WTC11 (cell line): ENCODE measurements around the gene ADISSP. TPM values are rescaled to one million over a fixed set of nuclear protein-coding genes. Genes with fewer than 3 reads are reported as not detected.
A peak's percentile ranks its signal among the peaks of the same experiment; 100 is the strongest.

Experiments used
- ATAC-seq: fragments of 200-7000 bp; cut with Tn5 transposase; 2 replicates; pipeline ENCODE4 v1.10.0; 2021; ENCODE audit warnings: mild to moderate bottlenecking, moderate library complexity
- CTCF ChIA-PET: fragments of 300-600 bp; sonication (Branson Sonifier 250); formaldehyde crosslinking; loops from one replicate; lab custom pipeline; 2021; ENCODE audit warnings: antibody characterized with exemption; lab: Charles Lee
- POLR2A ChIA-PET: fragments of 350-600 bp; sonication (Branson Sonifier 250); formaldehyde crosslinking; loops from one replicate; lab custom pipeline; 2021; ENCODE audit warnings: antibody characterized with exemption; lab: Charles Lee
- DNase-seq: peaks from one replicate; pipeline ENCODE4 v3.0.0; 2021; ENCODE audit warnings: low spot score
- H3K27ac Mint-ChIP-seq: 2 replicates; pipeline ENCODE4 v1.8.0; 2021; ENCODE audit warnings: mixed read lengths
- H3K27me3 Mint-ChIP-seq: 2 replicates; pipeline ENCODE4 v1.8.0; 2021; ENCODE audit warnings: low read depth, mild to moderate bottlenecking, moderate library complexity, mixed read lengths
- H3K36me3 Mint-ChIP-seq: 2 replicates; pipeline ENCODE4 v1.8.0; 2021; ENCODE audit warnings: mixed read lengths
- H3K4me1 Mint-ChIP-seq: 2 replicates; pipeline ENCODE4 v1.8.0; 2022; ENCODE audit warnings: mixed read lengths
- H3K4me3 Mint-ChIP-seq: 2 replicates; pipeline ENCODE4 v1.8.0; 2021; ENCODE audit warnings: mild to moderate bottlenecking, moderate library complexity, mixed read lengths
- H3K9me3 Mint-ChIP-seq: 2 replicates; pipeline ENCODE4 v1.8.0; 2021; ENCODE audit warnings: mixed read lengths
- CBFB ChIP-seq: sonication (generic); formaldehyde crosslinking; IDR thresholded peaks from 2 replicates; pipeline ENCODE4 v1.8.1; 2022; ENCODE audit warnings: mild to moderate bottlenecking, low read depth, missing genetic modification reagents
- ESRRA ChIP-seq: sonication (generic); formaldehyde crosslinking; IDR thresholded peaks from 2 replicates; pipeline ENCODE4 v1.8.1; 2022; ENCODE audit warnings: mild to moderate bottlenecking, missing genetic modification reagents, borderline replicate concordance
- GABPB1 ChIP-seq: sonication (generic); formaldehyde crosslinking; IDR thresholded peaks from 2 replicates; pipeline ENCODE4 v1.8.1; 2023; ENCODE audit warnings: mild to moderate bottlenecking, missing genetic modification reagents
- GRHL2 ChIP-seq: fragments of 250-450 bp; sonication (Bioruptor Pico); IDR thresholded peaks from 2 replicates; pipeline ENCODE4 v1.8.0; 2022; ENCODE audit warnings: mild to moderate bottlenecking, moderate library complexity; ENCODE audit not compliant: insufficient replicate concordance, severe bottlenecking
- MYBL2 ChIP-seq: sonication (generic); formaldehyde crosslinking; IDR thresholded peaks from 2 replicates; pipeline ENCODE4 v1.8.1; 2023; ENCODE audit warnings: mild to moderate bottlenecking, moderate library complexity, missing genetic modification reagents
- NR2C2 ChIP-seq: sonication (generic); formaldehyde crosslinking; IDR thresholded peaks from 2 replicates; pipeline ENCODE4 v1.8.0; 2022; ENCODE audit warnings: mild to moderate bottlenecking, missing genetic modification reagents
- RELA ChIP-seq: sonication (generic); formaldehyde crosslinking; IDR thresholded peaks from 2 replicates; pipeline ENCODE4 v1.8.1; 2022; ENCODE audit warnings: missing genetic modification reagents, mild to moderate bottlenecking, borderline replicate concordance
- RORB ChIP-seq: fragments of 250-450 bp; sonication (Bioruptor Pico); IDR thresholded peaks from 2 replicates; pipeline ENCODE4 v1.9.0; 2021; ENCODE audit warnings: mild to moderate bottlenecking
- SOX15 ChIP-seq: fragments of 250-450 bp; sonication (Bioruptor Pico); IDR thresholded peaks from 2 replicates; pipeline ENCODE4 v1.9.0; 2021; ENCODE audit warnings: mild to moderate bottlenecking
- ZBTB21 ChIP-seq: sonication (generic); formaldehyde crosslinking; IDR thresholded peaks from 2 replicates; pipeline ENCODE4 v1.8.1; 2023; ENCODE audit warnings: mild to moderate bottlenecking, missing genetic modification reagents, borderline replicate concordance
- total RNA-seq: library from RNA; stranded (reverse); gene quantifications from 3 replicates; pipeline ENCODE4 v1.2.3, GENCODE V29; 2021
- TF ChIP-seq, protein P1 (sequence below): sonication (generic); formaldehyde crosslinking; IDR thresholded peaks from 2 replicates; pipeline ENCODE4 v1.8.1; 2023; ENCODE audit warnings: mild to moderate bottlenecking, missing genetic modification reagents
- TF ChIP-seq, protein P2 (sequence below): sonication (generic); formaldehyde crosslinking; conservative IDR thresholded peaks from 2 replicates; pipeline ENCODE4 v1.8.1; 2022; ENCODE audit warnings: mild to moderate bottlenecking, missing genetic modification reagents
- TF ChIP-seq, protein P3 (sequence below): sonication (generic); formaldehyde crosslinking; IDR thresholded peaks from 2 replicates; pipeline ENCODE4 v1.8.0; 2023; ENCODE audit warnings: missing genetic modification reagents
- TF ChIP-seq, protein P4 (sequence below): sonication (generic); formaldehyde crosslinking; IDR thresholded peaks from 2 replicates; pipeline ENCODE4 v1.8.0; 2023; ENCODE audit warnings: missing genetic modification reagents, mild to moderate bottlenecking, borderline replicate concordance
- TF ChIP-seq, protein P5 (sequence below): sonication (generic); formaldehyde crosslinking; IDR thresholded peaks from 2 replicates; pipeline ENCODE4 v1.8.0; 2022; ENCODE audit warnings: mild to moderate bottlenecking, missing genetic modification reagents
- TF ChIP-seq, protein P6 (sequence below): fragments of 250-450 bp; sonication (Bioruptor Pico); conservative IDR thresholded peaks from 2 replicates; pipeline ENCODE4 v1.9.0; 2021; ENCODE audit warnings: mild to moderate bottlenecking
- TF ChIP-seq, protein P7 (sequence below): sonication (generic); formaldehyde crosslinking; IDR thresholded peaks from 2 replicates; pipeline ENCODE4 v1.8.1; 2022; ENCODE audit warnings: mild to moderate bottlenecking, missing genetic modification reagents, moderate library complexity, borderline replicate concordance

Gene ADISSP
- total RNA-seq, 1 experiment from 2014 or later: 129 TPM

DNA sequence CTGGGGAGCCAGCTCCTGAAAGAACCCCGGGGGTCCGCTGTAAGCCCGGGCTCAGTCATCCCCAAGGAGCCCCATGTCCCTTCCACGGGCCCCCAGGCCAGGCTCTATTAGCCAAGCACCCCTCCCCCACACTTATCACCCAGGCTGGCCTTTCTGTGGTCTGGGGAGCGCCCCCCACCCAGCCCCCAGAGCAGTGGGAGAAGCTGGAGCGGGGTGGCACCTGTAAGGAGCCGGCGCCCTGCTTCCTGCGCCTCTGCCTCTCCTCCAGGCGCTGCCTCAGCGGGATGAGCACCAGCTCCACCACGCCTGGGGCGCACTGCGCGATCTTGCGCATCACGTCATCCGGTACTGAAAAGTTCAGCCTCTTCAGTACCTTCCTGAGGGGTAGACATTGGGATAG lies 11.4 kb upstream of the ADISSP start:
- Mint-ChIP-seq H3K4me1 (peaks cover 36% of the 10 kb centered on the region), H3K27ac (no peak overlapping the region), H3K27me3 (peaks cover 58% of the 10 kb centered on the region), H3K9me3 (no peaks in the 10 kb centered on the region), H3K4me3 (peak overlapping the region; percentile 79), H3K36me3 (no peaks in the 10 kb centered on the region)
- ATAC-seq (no peak), DNase-seq (no peak)
- ChIA-PET CTCF (interaction anchor here (1.1 to 3.3 kb wide), 14 partner anchors 7 to 105 kb away, joined by 3 to 27 read pairs (median 6); partner anchors contain the start of genes ADISSP, AP5S1, CDC25B and CENPB), POLR2A (interaction anchor here (0.6 to 2.1 kb wide), 2 partner anchors 9 to 11 kb away, joined by 3 to 14 read pairs; partner anchors contain the start of gene ADISSP)
- TF ChIP-seq, protein P1, sequence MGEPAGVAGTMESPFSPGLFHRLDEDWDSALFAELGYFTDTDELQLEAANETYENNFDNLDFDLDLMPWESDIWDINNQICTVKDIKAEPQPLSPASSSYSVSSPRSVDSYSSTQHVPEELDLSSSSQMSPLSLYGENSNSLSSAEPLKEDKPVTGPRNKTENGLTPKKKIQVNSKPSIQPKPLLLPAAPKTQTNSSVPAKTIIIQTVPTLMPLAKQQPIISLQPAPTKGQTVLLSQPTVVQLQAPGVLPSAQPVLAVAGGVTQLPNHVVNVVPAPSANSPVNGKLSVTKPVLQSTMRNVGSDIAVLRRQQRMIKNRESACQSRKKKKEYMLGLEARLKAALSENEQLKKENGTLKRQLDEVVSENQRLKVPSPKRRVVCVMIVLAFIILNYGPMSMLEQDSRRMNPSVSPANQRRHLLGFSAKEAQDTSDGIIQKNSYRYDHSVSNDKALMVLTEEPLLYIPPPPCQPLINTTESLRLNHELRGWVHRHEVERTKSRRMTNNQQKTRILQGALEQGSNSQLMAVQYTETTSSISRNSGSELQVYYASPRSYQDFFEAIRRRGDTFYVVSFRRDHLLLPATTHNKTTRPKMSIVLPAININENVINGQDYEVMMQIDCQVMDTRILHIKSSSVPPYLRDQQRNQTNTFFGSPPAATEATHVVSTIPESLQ: no peak
- TF ChIP-seq, protein P2, sequence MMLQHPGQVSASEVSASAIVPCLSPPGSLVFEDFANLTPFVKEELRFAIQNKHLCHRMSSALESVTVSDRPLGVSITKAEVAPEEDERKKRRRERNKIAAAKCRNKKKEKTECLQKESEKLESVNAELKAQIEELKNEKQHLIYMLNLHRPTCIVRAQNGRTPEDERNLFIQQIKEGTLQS: no peak
- no peak for TF ChIP-seq SOX15 (CRISPR knock-in tag)

DNA sequence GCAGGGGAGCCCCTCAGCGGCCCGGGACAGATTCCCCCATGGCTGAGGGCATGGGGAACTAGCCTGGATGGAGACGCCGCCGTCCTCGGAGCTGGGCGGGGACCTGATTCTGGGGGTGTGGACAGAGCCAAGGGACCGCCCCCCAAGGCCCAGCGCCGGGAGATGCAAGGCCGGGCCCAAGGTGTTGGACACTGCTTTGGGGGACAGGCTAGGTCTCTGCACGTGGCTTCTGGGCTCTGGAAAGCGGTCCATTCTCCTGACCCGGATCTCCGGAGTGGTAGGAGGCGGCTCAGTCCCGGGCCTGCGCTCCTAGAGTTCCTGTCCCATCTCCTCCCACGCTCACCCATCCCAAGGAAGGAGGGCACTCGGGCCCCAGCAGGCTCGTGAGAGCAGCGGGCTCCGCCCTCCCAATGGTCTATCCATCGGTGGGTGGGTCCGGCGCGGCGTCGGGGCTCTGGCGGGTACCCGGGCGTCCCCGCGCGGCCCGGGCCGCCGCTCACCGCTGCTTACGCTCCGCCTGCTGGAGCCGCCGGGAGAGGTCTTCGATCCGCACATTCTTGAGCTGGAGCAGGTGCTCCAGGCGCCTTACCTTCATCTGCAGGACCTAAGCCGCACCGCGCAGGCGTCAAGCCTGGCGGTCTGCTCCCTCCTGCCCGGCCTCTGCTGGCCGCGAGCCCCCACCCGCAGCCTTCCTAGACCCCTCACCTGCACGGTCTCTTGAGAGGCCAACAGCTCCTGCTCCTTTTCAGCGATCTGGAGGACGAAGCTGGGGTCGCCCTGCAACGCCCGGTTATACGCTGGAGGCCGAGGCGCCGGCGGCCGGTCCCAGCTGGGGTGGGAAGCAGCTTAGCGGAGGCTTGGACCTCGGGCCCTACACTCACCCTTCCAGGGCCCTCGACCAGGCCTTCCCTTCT lies 10.4 kb upstream of the ADISSP start:
- peak overlapping the region; percentile 79 for H3K4me3 Mint-ChIP-seq
- H3K27me3 Mint-ChIP-seq: peaks cover 58% of the 10 kb centered on the region
- POLR2A ChIA-PET: interaction anchor here (0.6 to 2.1 kb wide), 5 partner anchors 10 to 422 kb away, joined by 3 to 14 read pairs (median 3); partner anchors contain the start of genes ADISSP and AP5S1
- TF ChIP-seq ZBTB21 (no peak; the same call in 1 of the 2 replicates), CBFB (CRISPR knock-in tag) (0 out of 2 replicates have a peak, but pooled peaks have one; percentile 17), MYBL2 (CRISPR knock-in tag) (no peak; the same call in 1 of the 2 replicates), RELA (CRISPR knock-in tag) (peak; percentile 53; the same call in 1 of the 2 replicates), GABPB1 (CRISPR knock-in tag) (no peak), NR2C2 (CRISPR knock-in tag) (no peak), RORB (no peak), SOX15 (CRISPR knock-in tag) (no peak), GRHL2 (CRISPR knock-in tag) (no peak), ESRRA (CRISPR knock-in tag) (no peak)
- TF ChIP-seq, protein P3, sequence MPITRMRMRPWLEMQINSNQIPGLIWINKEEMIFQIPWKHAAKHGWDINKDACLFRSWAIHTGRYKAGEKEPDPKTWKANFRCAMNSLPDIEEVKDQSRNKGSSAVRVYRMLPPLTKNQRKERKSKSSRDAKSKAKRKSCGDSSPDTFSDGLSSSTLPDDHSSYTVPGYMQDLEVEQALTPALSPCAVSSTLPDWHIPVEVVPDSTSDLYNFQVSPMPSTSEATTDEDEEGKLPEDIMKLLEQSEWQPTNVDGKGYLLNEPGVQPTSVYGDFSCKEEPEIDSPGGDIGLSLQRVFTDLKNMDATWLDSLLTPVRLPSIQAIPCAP: no peak
- TF ChIP-seq, protein P4, sequence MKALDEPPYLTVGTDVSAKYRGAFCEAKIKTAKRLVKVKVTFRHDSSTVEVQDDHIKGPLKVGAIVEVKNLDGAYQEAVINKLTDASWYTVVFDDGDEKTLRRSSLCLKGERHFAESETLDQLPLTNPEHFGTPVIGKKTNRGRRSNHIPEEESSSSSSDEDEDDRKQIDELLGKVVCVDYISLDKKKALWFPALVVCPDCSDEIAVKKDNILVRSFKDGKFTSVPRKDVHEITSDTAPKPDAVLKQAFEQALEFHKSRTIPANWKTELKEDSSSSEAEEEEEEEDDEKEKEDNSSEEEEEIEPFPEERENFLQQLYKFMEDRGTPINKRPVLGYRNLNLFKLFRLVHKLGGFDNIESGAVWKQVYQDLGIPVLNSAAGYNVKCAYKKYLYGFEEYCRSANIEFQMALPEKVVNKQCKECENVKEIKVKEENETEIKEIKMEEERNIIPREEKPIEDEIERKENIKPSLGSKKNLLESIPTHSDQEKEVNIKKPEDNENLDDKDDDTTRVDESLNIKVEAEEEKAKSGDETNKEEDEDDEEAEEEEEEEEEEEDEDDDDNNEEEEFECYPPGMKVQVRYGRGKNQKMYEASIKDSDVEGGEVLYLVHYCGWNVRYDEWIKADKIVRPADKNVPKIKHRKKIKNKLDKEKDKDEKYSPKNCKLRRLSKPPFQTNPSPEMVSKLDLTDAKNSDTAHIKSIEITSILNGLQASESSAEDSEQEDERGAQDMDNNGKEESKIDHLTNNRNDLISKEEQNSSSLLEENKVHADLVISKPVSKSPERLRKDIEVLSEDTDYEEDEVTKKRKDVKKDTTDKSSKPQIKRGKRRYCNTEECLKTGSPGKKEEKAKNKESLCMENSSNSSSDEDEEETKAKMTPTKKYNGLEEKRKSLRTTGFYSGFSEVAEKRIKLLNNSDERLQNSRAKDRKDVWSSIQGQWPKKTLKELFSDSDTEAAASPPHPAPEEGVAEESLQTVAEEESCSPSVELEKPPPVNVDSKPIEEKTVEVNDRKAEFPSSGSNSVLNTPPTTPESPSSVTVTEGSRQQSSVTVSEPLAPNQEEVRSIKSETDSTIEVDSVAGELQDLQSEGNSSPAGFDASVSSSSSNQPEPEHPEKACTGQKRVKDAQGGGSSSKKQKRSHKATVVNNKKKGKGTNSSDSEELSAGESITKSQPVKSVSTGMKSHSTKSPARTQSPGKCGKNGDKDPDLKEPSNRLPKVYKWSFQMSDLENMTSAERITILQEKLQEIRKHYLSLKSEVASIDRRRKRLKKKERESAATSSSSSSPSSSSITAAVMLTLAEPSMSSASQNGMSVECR: no peak; the same call in 1 of the 2 replicates
- TF ChIP-seq, protein P5, sequence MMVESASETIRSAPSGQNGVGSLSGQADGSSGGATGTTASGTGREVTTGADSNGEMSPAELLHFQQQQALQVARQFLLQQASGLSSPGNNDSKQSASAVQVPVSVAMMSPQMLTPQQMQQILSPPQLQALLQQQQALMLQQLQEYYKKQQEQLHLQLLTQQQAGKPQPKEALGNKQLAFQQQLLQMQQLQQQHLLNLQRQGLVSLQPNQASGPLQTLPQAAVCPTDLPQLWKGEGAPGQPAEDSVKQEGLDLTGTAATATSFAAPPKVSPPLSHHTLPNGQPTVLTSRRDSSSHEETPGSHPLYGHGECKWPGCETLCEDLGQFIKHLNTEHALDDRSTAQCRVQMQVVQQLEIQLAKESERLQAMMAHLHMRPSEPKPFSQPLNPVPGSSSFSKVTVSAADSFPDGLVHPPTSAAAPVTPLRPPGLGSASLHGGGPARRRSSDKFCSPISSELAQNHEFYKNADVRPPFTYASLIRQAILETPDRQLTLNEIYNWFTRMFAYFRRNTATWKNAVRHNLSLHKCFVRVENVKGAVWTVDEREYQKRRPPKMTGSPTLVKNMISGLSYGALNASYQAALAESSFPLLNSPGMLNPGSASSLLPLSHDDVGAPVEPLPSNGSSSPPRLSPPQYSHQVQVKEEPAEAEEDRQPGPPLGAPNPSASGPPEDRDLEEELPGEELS (CRISPR knock-in tag): no peak
- TF ChIP-seq, protein P6, sequence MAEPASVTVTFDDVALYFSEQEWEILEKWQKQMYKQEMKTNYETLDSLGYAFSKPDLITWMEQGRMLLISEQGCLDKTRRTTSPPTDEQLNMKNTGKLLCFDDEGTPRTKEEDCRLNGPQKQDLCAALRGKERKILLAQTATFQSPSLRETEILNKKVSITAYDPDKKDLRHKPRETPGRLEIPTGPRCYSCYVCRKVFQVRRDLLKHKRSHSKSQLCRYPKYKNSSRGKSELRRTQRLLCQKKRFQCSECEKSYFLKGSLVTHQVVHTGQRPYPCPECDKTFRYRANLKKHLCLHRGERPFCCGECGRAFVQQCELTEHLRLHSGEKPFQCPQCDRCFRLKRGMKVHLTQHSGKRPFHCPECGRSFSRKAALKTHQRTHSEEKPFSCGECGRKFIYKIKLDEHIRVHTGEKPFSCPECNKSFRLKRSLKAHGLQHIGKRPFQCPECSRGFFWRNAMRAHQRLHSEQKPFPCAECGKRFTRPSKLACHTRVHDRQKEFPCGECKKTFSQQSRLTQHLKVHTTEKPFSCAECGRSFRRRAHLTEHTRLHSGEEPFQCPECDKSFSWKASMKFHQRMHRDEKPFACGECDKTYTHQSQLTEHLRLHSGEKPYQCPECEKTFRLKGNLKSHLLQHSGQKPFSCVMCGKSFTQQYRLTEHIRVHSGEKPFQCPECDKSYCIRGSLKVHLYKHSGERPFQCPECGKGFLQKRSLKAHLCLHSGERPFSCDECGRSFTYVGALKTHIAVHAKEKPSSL (CRISPR knock-in tag): no peak
- TF ChIP-seq, protein P7, sequence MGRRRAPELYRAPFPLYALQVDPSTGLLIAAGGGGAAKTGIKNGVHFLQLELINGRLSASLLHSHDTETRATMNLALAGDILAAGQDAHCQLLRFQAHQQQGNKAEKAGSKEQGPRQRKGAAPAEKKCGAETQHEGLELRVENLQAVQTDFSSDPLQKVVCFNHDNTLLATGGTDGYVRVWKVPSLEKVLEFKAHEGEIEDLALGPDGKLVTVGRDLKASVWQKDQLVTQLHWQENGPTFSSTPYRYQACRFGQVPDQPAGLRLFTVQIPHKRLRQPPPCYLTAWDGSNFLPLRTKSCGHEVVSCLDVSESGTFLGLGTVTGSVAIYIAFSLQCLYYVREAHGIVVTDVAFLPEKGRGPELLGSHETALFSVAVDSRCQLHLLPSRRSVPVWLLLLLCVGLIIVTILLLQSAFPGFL (CRISPR knock-in tag): no peak

More for the DNA sequence above, 10.4 kb upstream of the ADISSP start:
- ATAC-seq (peak; percentile 73), DNase-seq (peak; percentile 82)
- Mint-ChIP-seq H3K4me1 (peaks cover 30% of the 10 kb centered on the region), H3K9me3 (no peaks in the 10 kb centered on the region), H3K36me3 (no peaks in the 10 kb centered on the region), H3K27ac (no peak overlapping the region)
- CTCF ChIA-PET: interaction anchor here (0.6 to 3.3 kb wide), 25 partner anchors 8 to 208 kb away, joined by 3 to 27 read pairs (median 4); partner anchors contain the start of genes ADAM33, ADISSP, AP5S1 and CDC25B
